Stimulated activated CD4-positive, alpha-beta T cell treated with anti-CD3 and anti-CD28 coated beads, TNF-alpha, amount 100 ng/mL, for 48 hours (primary cell): Measurements from ENCODE around the gene DKC1.
A peak's percentile ranks its signal among the peaks of the same experiment; 100 is the strongest.

Experiments
- DNase-seq, 3 donors: peaks; one replicate each; pipeline ENCODE4 v3.0.0-alpha.2; 2020; ENCODE audit warnings: low read depth in 3 of 3

DKC1 gene

DNA sequence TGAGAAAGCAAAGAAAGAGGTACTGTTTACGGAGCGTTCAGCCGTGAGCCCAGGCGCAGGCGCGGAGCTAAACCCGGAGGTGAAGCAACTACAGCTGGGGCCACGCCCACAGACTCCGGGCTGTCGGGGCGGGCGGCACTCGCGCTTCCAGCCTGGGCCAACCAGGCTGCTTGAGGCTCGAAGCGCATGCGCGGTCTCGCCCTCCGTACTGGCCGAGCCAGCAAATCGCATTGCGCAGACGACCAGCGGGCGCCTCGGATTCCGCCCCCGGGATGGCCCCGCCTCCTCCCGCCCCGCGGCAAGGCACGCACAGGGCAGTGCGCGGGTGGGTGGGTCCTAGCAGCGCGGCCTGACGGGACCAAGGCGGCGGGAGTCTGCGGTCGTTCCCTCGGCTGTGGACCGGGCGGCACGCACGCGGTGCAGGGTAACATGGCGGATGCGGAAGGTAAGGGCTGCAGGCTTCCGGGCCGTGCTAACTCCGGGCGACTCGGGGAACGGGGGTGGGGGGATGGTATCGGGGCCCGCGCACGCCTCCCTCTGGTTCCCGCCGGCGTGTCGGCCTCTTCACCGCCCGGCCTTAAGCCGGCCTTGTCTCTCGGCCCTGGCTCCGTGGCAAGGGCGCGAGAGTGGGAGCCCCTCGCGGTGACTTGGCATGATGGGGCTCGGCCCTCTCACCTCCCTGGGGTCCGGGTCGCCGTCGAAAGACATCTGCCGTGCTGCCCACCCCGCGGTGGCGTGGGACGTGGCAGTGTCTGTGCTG is at the start of gene DKC1:
DKC1 (plus strand) TSS at position 328 of the 760 bp plus-strand sequence; CDS start at position 430, 102 bp downstream.
- peak; percentile 84 to 91 (median 90) for DNase-seq

DNA sequence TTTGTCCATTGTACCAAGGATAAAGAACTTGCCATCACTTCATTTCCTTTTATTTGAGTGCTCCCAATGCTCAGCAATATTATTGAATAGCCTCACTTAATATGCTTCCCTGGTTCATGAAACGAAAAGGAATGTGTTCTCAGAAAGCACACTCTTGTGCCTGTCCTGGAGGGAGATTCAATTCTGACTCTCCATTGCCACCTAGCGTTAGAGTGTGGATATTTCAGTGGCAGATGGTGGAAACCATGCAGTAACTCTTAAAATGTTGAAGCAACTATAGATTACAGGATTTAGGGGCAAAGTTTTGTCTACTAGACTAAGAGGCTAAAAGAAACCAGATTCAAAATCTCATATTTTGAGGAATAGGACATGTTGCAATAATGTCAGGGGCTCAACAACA is 47.7 kb upstream of the DKC1 start:
- DNase-seq, result no peak

DNA sequence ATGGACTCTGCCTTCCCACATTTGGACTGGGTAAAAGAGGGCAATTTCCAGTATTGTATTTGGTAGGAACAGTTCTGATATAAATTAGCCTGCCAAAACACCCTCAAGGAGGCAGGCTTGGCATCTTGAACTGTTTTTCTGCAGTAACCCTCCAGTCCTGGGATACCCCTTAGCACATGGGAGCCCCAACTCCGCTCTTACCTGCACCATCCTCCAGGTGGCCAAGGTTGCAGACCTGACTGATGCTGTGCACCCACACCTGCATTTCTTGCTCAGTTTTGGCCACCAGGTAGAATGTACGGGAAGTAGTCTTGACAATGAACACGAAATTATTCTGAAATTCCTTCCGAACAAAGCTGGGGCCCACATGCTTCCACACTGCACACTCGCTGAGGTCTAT is 46.8 kb upstream of the DKC1 start:
- no peak for DNase-seq

DNA sequence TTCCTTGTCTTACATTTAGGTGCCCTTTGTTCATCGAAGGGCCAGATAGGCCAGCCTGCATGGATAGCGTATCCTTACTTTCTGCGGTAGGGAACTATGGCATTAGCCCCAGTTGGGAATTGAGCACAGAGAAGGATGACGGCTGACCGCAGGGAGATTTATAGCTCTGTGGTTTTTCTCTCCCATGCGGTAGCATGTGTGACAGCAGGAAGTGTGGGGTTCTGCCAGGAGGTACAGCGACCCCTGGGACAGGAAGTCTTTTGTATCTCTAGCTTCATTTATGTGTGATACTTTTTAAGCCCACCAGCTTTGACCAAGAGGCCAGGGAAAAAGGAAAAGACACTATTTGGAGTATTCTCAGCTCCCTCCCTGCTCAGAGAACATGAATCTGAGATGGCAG is 44.8 kb upstream of the DKC1 start:
- DNase-seq, result no peak

DNA sequence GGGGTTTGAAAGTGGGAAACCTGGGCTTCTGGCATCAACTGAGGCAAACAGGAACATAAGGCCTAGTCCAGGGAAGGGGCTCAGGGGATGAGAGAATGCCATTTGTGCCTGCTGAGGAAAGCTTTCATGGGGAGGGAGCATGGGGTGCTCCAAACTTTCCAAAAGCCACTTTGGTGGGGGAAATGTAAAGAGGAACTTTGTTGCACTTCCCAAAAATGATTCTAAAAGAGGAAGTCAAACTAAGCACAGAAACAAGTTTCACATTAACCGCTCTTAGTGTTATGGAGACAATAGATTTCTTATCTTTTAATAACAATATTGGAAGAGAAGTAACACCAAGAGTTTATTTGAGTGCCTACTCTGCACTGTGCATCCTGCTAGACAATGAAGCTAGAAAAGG is 44.0 kb upstream of the DKC1 start:
- DNase-seq, result no peak

DNA sequence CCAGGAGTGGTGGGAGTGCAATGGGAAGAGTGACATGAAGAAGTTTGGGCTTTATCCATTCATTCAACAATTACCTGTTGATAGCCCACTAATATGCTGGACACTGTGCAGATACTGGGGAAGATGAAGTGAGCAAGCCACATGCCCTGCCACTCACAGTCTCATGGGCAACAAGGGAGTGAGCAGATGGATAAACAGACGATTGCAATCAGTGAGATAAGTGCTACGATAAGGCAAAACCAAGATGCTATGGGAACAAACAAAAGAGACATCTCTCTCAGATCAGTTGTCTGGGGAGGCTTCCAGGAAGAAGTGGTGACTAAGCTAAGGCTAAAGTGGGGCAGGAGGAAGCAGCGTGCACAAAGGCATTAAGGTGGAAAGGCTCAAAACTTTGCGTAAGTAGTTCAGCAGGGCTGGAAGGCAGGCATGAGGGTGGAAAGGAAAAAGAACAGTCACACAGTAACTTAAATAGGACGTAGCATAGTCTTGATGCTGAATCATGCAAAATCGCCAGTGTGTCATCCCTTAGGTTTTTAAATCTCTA is 43.5 kb upstream of the DKC1 start:
- no peak for DNase-seq

DNA sequence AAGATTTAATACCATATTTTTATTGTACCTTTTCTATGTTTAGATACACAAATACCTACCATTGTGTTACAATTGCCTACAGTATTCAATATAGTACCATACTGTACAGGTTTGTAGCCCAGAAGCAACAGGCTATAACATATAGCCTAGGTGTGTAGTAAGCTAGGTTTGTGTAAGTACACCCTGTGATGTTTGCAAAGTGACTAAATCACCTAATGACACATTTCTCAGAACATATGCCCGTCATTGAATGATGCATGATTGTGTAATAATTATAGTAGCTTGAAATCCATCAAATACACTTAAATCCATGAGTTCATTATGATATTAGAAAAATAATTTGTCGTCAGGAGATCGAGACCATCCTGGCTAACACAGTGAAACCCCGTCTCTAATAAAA is 42.6 kb upstream of the DKC1 start:
- DNase-seq, result no peak

DNA sequence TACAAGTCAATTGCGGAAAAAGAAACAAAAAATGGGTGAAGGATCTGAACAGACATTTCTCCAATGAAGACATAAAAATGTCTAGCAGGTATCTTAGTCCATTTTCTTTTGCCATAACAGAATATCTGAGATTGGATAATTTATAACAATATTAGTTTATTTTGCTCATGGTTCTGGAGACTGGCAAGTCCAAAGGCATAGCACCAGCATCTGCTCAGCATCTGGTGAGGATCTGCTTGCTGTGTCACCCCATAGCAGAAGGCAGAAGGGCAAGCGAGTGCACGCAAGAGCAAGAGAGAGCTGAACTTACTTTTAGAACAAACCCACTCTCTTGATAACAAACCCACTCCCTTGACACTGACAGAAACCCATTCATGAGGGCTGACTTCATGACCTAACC is 41.5 kb upstream of the DKC1 start:
- DNase-seq, result no peak

DNA sequence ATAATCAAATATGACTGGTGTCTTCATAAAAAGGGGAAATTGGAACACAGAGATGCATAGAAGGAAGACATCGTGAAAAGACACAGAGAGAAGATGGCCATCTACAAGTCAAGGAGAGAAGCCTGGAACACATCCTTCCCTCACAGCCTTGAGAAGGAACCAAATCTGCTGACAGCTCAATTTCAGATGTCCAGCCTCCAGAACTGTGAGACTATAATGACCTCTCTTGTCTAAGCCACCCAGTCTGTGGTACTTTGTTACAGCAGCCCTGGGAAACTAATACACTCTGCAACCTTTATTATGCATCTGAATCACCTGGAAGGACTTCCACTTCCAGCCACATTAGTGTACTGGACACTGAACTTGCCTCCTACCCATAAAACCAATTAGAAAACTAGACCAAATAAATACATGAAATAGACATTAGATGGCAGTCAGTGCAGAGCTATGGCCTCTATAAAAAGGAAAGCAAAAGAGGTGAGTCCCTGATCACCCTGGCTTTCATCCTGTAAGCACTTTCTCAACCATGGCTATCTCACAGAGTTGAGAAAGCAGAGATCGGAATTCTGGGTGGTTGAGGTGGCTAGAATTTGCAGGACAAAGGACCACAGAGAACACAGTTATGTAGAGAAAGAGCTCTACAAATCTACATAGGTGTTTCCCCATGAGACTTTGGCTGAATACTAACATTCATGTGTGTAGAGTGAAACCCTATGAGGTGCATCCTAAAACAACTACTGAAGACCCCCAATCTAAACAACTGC is 37.5 kb upstream of the DKC1 start:
- no peak for DNase-seq

DNA sequence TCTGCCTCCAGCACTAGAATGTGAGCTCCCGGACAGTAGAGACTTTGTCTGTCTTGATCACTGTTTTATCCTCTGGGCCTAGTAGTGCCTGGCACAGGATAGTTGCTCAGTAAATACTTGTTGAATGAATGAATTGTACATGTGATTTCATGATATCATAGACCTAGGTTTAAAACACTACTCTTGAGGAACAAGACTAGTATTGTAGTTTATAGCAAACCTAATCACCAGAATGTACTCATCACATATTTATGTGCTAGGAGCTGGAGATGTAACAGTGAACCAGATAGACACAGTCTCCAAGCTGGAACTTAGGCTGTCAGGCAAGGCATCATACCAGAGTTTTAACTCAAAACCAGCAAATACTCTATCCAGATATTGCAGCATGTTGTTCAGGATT is 35.2 kb upstream of the DKC1 start:
- DNase-seq, result no peak

DNA sequence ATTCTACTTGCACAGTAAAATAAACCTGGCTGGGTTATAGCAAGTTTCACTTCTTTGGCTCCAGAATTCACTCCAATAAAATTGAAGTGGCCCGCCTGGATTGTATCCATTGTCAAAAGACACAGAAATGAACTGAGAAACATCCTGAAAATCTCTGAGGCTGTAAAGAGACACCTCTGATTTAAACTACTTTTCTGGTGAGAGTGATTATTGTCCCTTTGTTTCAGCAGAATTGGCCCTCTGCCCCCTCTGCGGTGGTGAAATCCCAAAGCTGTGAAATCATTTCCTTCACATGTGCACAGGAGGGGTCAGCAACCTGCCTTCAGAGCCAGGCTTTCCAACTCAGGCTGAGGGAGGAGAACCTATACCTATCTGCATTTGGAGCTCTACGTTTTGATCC is 34.8 kb upstream of the DKC1 start:
- DNase-seq, result no peak

DNA sequence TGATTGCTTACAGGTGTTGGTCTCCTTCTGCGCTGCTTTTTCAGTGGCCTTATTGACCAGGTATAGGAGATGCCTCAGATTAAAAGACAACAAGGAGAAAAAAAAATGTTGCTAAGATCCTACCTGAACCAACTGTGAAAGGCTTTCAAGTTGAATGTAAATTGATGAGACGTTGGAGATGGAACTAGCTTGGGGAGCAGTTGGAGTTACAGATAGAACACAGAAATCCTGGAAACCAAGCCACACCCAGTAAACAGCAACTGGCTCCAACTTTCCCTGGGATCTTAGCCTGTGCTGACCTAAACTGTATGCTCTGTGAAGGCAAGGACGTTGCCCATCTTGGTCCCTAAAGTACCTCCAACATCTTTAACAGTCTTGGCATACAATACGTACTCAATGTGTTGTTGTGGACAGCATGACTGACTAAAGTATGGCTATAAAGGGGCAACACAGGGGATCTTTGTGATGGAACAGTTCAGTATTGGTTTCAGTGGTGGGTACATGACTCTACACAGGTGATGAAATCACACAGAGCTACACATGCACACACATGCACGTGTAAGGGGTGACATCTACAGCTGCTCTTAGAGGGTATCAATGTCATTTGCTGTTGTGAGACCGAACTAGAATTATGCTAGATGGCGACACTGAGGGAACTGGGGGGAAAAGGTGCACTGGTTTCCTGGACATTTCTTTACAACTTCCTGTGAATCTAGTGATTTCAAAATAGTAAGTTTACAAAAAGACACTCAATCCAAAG is 34.1 kb upstream of the DKC1 start:
- DNase-seq, result no peak

DNA sequence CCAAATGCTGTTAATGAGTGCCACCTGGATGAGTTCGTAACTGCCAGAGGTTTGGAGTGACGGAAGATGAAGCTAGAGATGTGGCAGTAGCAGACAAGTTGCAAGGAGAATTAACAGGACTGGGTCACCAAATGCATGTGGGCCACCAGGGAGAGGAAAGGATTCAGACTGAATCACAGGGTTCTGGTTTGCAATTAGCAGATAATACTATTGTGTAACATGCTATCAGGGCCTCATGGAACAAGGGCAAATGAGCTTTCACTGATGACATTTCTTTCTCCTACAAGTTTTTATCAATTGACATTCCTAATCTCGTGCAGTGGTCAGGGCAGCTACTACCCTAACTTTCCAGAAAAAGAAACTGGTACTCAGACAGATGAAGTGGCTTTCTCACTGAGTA is 33.2 kb upstream of the DKC1 start:
- DNase-seq, result no peak

DNA sequence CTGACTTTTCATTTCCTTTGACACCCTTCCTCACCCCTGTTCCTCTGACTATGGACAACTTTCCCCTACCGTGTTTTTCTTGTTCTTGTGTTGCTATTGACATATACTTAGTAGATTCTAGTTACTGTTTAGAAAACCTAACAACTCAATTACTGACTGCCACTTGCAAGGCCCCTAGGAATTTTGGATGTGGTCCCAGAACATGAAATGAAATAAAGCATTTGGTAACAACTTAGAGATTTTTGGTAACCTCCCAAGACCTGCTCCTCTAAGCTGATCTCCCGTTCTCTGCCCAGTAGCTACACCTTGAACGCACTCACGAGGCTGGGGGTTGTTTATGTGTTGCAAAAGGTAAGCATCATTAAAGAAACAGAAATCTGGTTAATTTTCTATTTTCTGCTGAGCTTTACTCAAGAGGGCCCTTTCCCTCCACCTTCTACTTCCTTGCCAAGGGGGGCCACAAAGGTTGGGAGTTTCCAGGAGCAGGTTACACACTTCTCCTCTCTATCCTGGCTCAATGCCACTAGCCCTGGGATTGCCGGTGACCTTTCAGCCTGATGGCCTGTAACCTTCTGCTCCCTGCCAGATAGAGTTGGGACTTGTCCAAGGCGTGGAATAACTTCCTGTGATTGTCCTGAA is 32.3 kb upstream of the DKC1 start:
- no peak for DNase-seq

DNA sequence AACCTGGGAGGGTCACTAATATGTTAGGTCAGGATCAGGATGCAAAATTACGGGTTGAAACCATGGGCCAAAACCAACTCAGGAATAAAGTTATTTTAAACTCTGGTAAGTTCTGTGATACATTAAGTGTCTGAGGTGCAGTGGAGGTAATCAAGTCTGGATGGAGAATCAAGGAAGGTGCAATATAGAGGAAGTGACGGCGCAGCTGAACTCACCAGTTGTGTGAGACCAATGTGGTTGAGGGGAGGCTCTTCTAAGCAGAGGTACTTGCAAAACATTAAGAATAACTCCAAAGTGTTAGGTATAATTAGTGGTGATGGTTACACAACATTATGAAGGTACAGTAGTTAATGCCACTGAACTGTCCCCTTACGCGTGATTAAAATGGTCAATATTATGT is 31.5 kb upstream of the DKC1 start:
- DNase-seq, result no peak

DNA sequence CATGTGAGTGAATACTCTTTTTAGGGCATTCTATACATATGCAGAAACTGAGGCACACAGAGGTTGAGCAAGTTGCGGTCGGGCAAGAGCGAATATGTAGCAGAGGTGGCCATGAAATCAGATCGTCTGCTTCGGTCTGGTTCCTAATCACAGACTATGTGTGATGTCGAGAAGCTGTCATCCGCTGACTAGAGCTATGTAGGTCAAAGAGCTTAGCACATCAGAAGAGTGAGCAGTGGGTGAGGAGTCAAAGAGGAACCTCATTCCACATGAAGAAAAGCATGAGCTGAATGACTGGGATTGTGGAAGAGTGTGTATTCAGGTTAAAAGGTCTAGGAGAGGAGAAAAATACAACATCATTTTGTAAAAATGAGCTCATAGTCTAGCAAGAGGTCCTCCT is 30.8 kb upstream of the DKC1 start:
- no peak for DNase-seq

DNA sequence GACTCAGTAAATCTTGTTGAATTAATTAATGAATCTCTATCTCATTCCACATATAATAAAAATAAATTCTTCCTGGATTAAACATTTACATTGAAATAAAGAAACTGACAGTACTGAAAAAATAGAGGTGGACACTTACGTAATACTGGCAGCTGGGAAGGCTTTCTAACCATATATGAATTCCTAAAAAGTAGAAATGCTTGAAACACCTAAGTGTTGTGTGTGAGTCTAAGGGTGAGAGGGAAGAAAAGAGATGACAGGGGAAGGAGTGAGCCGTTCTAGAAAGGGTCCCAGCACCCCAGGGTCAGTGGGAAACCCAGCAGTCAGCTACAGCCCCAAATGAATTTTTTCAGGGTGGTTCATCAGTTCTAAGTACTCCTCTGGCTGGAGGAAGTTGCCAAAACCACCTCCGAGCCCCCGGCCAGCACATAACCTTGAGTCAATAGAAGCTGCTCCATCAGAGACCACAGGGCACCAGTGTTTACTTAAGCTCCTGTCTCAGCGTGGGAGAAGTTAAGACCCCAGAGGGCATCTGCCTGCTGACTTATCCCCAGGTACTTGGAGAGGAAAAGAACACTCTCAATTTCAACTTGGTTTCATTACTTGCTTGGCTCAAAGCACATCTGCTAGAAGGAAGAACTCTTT is 30.1 kb upstream of the DKC1 start:
- DNase-seq, result no peak

DNA sequence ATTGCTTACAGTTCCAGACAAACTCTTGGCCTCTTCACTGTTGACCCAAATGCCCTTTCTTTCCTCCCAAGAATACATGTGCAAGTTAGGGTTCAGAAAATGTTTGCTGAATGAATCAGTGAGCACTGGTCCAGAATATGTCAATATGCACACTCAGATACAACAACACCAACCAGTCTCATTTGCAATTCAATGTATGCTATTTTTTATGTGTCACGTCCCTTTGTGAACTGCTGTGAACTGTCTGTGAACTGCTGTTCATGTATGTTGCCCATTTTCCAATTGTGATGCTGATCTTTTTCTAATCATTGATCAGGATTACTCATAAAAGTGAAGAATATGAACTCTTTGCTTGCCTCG is 29.6 kb upstream of the DKC1 start:
- no peak for DNase-seq

DNA sequence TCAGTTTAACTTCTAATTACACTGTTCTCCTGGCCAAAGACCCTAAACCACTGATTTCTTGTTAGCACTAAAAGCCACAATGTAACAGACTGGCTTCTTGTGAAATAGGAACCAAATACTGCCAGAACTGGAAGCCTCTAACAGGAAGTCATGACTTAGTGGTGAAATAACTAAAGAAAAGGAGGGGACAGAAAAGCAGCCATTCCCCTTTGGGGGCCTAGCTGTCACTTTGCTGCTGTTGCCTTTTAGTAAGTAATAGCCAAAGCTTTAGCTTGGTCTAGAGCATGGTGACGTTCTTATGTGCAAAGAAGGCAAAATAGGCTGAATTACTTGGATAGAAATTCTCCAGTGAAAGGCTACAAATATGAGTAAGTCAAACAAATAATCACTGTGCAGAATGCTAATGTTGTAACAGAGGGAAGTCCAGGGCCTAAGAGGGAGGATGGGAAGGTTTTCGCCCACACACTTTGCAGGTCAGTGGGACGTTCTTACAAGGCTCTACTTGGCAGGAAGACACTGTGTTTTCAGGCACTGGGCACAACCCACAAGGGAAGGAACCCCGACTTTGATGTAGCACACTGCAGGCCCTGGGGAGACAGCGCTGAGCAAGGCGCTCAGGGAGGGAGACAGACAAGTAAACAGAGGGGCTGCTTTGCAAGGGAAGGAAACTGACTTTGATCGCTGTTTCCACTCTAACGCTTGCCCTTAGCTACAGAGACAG is 28.4 kb upstream of the DKC1 start:
- DNase-seq, result no peak

DNA sequence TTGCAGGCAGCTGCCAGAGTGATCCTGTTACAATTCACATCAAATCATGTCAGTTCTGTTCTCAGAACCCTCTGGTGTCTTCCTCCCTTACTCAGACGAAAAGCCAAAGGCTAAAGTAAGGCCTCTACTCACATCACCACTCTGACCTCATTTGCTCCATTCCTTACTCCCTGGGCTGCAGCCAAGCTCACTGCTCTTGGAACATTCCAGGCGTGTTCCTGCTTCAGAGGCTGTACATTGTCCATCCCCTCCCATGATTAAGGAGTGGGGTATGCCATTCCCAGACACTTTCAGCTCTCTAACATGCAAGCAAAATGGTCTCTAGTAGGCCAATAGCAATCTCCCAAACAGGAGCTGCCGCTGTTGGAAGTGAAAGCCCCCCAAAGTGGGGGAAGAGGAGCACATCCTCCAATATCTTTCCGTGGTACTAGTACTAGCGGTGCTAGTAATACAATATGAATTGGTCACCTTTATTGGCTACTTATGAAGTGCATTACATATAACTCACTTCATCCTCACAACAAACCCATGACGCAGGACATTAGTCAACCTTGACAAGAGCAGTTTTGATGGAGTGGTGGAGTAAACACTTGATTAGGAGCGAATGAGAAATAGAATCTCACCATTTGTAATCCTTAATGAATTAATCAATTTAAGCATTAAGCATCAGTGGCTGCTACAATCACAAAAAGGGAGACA is 26.8 kb upstream of the DKC1 start:
- DNase-seq, result no peak
